ENCODE results near the gene ABCC8.

DNA sequence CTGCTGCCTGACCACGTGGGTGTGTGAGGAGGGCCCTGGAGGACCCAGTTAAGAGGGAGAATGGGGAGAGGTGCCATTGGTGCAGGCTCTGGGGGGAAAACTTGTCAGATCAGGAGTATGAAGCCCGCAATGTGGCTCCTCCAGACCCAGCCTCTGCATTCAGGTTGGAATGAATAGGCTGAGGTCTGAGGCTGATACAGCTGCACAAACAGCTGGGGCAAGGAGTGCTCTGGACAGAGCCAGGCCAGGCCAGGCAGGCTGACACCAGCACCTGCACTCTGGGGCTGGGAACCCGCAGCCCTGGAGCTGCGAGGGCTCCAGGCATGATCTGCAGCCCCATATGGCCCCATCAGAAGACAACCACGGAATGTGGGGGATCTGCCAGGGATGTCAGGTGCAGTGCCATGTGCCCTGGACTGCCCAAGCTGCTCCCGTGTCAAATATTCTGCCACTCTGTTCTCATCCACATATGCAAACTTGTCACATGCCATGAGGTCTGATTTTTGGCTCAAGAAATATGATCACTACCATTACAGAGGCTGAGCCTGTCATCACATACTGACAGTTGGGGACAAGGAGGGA, 61.0 kb downstream of the ABCC8 start:
- TF ChIP-seq GATA2 (IDR thresholded peaks at IDR 0.05; ENCODE audit: low read depth, low read length) (no peak), GATA3 (IDR thresholded peaks at IDR 0.05; ENCODE audit: low read depth, low read length) (no peak)
